Stomach (tissue), 9 donors: Measurements from ENCODE around the gene TENT5C. TPM values are rescaled to one million over a fixed set of nuclear protein-coding genes. Genes with fewer than 3 reads are reported as not detected.
A peak's percentile ranks its signal among the peaks of the same experiment; 100 is the strongest.

Experiments
- DNase-seq, 2 donors: peaks; one replicate each; pipeline versions ENCODE4 v3.0.0 to v3.0.0-alpha.2; 2013 to 2019
- H3K27ac ChIP-seq, 5 donors: fragments of 200-600 bp in 4 of 5; sonication (generic) in 4 of 5; one replicate each; pipeline ENCODE4 v1.5.1; 2013 to 2019; ENCODE audit warnings: mild to moderate bottlenecking in 1 of 5, moderate library complexity in 1 of 5
- H3K27me3 ChIP-seq, 3 donors: fragments of 200-600 bp; sonication (generic); one replicate each; pipeline ENCODE4 v1.5.1; 2017 to 2019; ENCODE audit warnings: mixed run types in 1 of 3
- H3K36me3 ChIP-seq, 4 donors: fragments of 200-600 bp; sonication (generic); 1 replicate in 3 of 4; 2 replicates in 1 of 4; pipeline ENCODE4 v1.5.1; 2016 to 2019
- H3K4me1 ChIP-seq, 4 donors: fragments of 200-600 bp; sonication (generic); one replicate each; pipeline ENCODE4 v1.5.1; 2016 to 2019
- H3K4me3 ChIP-seq, 4 donors: fragments of 200-600 bp; sonication (generic) in 3 of 4; one replicate each; pipeline ENCODE4 v1.5.1; 2016 to 2019; ENCODE audit warnings: mild to moderate bottlenecking in 1 of 4
- H3K9me3 ChIP-seq, 4 donors: fragments of 200-600 bp; sonication (generic); one replicate each; pipeline ENCODE4 v1.5.1; 2016 to 2019
- EP300 ChIP-seq: sonication (generic); formaldehyde crosslinking; IDR thresholded peaks from one replicate; pipeline ENCODE4 v1.6.1; 2017; ENCODE audit warnings: antibody characterized with exemption
- POLR2A ChIP-seq, 4 donors: fragments of 450-650 bp; IDR thresholded peaks; one replicate each; pipeline ENCODE4 v1.6.1; 2016; ENCODE audit warnings: antibody characterized with exemption in 4 of 4, control low read depth in 2 of 4, mild to moderate bottlenecking in 1 of 4, moderate library complexity in 1 of 4
- POLR2AphosphoS5 ChIP-seq, 3 donors: sonication (generic); formaldehyde crosslinking; IDR thresholded peaks; one replicate each; pipeline ENCODE4 v1.6.1; 2016; ENCODE audit warnings: antibody characterized with exemption in 3 of 3
- WGBS, 5 donors: extraction: QIAGEN DNeasy Blood & Tissue Kit in 3 of 5; methylation state at CpG; one replicate each; pipeline versions ENCODE4 v1.1.5 to v1.1.7; 2013 to 2018; 5-methylcytosine and 5-hydroxymethylcytosine counted together
- intact Hi-C: fragments of 100-400 bp; cut with DNase I; formaldehyde crosslinking; loops from one replicate; pipeline ENCODE4 v1.15.1; 2023; ENCODE audit warnings: low total_unique reads
- polyA plus RNA-seq, 3 donors: library from polyadenylated mRNA; stranded (reverse); fragments of 200-250 nt; gene quantifications; one replicate each; pipeline ENCODE4 v1.2.3, GENCODE V29; 2013
- total RNA-seq, 5 donors: library from RNA; depleted of rRNA; stranded (reverse); fragments of >200 nt; gene quantifications; one replicate each; pipeline versions ENCODE4 v1.1.0 to v1.2.3, GENCODE V29; 2014 to 2016
- TF ChIP-seq, protein P1 (sequence below), 7 experiments: fragments of 450-650 bp in 4 of 7; fragments of 200-600 bp in 3 of 7; sonication (generic) in 3 of 7; IDR thresholded peaks; one replicate each; pipeline ENCODE4 v1.5.1; 2016 to 2019; ENCODE audit warnings: antibody characterized with exemption in 7 of 7, control low read depth in 2 of 7, mild to moderate bottlenecking in 1 of 7
- donor health status: healthy with polysubstance abuse.
- donor health status: Bipolar disorder and iron deficiency.
- donor health status: healthy.

TENT5C gene
- total and polyA plus RNA-seq, 8 donors: 6.0 to 28.1 (median 11.4) TPM

DNA sequence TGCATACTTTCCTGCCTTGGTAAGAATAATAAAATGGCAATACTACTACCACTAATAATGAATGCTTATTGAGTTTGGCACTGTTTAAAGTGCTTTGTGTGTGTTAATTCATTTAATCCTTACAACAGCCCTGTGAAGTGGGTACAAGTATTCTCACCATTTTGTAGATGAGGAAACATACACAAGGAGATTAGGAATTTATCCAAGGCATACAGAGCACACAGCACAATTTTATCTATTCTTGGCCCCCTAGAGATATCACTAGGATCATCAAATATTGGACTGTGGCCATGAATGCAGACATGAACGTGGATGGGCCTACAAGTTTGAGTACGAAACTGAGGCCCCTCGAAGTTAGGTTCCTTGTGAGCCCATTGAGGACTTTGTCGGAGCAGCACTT is 39.5 kb downstream of the TENT5C start:
- no peak overlapping the region for H3K4me3 ChIP-seq
- no peak for DNase-seq
- intact Hi-C loops: no loop called here
- TF ChIP-seq POLR2AphosphoS5 (IDR thresholded peaks at IDR 0.05) (no peak), EP300 (no peak), POLR2A (IDR thresholded peaks at IDR 0.05) (no peak)
- TF ChIP-seq, protein P1, sequence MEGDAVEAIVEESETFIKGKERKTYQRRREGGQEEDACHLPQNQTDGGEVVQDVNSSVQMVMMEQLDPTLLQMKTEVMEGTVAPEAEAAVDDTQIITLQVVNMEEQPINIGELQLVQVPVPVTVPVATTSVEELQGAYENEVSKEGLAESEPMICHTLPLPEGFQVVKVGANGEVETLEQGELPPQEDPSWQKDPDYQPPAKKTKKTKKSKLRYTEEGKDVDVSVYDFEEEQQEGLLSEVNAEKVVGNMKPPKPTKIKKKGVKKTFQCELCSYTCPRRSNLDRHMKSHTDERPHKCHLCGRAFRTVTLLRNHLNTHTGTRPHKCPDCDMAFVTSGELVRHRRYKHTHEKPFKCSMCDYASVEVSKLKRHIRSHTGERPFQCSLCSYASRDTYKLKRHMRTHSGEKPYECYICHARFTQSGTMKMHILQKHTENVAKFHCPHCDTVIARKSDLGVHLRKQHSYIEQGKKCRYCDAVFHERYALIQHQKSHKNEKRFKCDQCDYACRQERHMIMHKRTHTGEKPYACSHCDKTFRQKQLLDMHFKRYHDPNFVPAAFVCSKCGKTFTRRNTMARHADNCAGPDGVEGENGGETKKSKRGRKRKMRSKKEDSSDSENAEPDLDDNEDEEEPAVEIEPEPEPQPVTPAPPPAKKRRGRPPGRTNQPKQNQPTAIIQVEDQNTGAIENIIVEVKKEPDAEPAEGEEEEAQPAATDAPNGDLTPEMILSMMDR (IDR thresholded peaks at IDR 0.05): no peak
- H3K9me3 ChIP-seq: no peaks in the 10 kb centered on the region
- H3K36me3 ChIP-seq: no peaks in the 10 kb centered on the region
- WGBS, 5 donors: 75 to 86% (median 82%) methylated on average over 4 of the region's 4 CpGs
- no peak overlapping the region for H3K27ac ChIP-seq
- no peaks in the 10 kb centered on the region for H3K27me3 ChIP-seq
- peaks cover 0 to 10% (median 8%) of the 10 kb centered on the region in 4 donors for H3K4me1 ChIP-seq

DNA sequence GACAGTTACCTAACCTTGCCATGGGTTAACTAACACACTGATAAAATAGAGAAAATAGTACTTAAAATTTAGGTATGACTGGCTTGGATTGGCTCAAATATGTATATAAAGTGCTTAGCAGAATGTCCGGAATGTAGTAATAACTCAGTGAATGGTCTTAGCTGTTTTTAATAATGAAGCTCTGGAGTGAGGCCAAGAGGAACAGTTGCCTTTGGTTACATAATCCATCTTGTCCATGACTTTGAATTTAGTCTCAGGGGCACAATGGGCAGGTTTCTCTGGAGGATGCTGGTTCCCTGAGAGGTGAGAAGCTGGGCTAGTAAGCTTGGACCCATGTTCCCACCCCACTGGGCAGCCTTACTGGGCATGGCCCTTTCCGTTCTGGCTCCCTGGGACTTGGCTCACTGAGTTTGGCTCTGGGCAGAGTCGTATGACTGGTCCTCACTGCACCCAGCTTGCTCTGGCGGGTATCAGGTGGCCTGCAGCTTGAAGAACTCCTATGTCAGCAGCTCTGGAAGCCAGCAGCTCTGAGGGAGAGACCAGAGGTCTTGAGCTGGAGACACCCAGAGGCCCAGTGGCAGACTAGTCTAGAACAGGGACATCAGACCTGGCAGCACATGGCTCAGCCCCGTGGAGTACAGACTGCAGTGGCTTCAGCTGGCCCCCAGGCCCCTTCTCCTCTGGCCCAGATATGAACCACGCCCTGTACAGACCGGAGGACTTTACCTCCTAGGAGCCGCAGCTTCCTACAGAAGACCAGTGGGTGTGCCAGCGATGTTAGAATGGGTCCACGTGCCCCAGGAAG is 40.4 kb downstream of the TENT5C start:
- DNase-seq: peak in 1 of 2 donors; percentile 59
- Histone ChIP-seq H3K27ac (no peak overlapping the region), H3K36me3 (no peaks in the 10 kb centered on the region), H3K4me3 (no peak overlapping the region), H3K9me3 (no peaks in the 10 kb centered on the region), H3K4me1 (peaks cover 0 to 16% (median 8%) of the 10 kb centered on the region in 4 donors), H3K27me3 (no peaks in the 10 kb centered on the region)
- WGBS, 5 donors: 42 to 83% (median 55%) methylated on average over 7 to 10 of the region's 10 CpGs
- intact Hi-C loops: no loop called here
- TF ChIP-seq, protein P1 (IDR thresholded peaks at IDR 0.05): no peak
- TF ChIP-seq POLR2A (IDR thresholded peaks at IDR 0.05): no peak
- no peak for TF ChIP-seq POLR2AphosphoS5 (IDR thresholded peaks at IDR 0.05)
- TF ChIP-seq EP300: no peak

DNA sequence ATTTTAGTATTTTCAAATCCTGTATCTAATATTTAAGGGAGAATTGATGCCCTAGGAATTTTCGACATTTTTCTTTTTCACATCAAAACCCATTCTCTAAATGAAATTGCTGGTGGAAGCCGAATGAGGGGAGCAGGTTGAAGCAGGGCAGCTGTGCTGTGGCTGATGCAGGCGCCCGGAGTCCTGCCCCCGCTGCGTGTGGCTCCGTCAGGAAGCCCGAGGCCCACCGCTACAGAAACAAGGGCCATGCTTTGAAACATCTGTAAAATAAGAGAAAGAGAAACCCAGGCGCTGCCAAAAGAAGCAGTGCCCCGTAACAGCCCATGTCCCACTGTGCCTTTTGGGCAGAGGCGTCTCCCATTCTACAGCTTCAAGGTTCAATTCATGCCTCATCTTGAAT is 41.1 kb downstream of the TENT5C start:
- H3K36me3 ChIP-seq: no peaks in the 10 kb centered on the region
- no peak overlapping the region for H3K27ac ChIP-seq
- TF ChIP-seq EP300 (no peak), POLR2AphosphoS5 (IDR thresholded peaks at IDR 0.05) (no peak), POLR2A (IDR thresholded peaks at IDR 0.05) (no peak)
- TF ChIP-seq, protein P1 (IDR thresholded peaks at IDR 0.05): no peak
- H3K4me3 ChIP-seq: no peak overlapping the region
- no peak for DNase-seq
- intact Hi-C loops: no loop called here
- no peaks in the 10 kb centered on the region for H3K27me3 ChIP-seq
- H3K9me3 ChIP-seq: no peaks in the 10 kb centered on the region
- H3K4me1 ChIP-seq: peaks cover 0 to 16% (median 8%) of the 10 kb centered on the region in 4 donors
- WGBS, 5 donors: 90 to 96% (median 93%) methylated on average over 12 of the region's 12 CpGs

DNA sequence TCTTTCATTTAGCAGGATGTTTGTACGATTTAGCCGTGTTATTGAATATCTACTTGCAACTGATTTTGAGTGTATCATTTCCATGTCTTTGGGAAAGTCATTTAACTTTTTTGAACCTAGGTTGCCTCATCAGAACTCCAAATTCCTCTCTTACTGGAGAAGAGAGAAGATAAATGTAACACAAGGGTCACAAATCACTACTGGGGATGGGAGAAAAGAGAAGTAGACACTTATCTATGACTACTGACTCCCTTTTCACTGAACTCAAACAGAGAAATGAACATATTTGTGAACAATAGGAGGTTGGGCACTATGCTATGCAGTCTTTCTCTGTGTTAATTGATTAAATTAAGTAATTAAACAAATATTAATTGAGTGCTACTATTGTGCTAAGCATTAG is 42.2 kb downstream of the TENT5C start:
- Histone ChIP-seq H3K27me3 (no peaks in the 10 kb centered on the region), H3K4me1 (peaks cover 0 to 16% (median 8%) of the 10 kb centered on the region in 4 donors), H3K4me3 (no peak overlapping the region), H3K9me3 (no peaks in the 10 kb centered on the region), H3K36me3 (no peaks in the 10 kb centered on the region), H3K27ac (no peak overlapping the region)
- TF ChIP-seq, protein P1 (IDR thresholded peaks at IDR 0.05): no peak
- TF ChIP-seq EP300 (no peak), POLR2AphosphoS5 (IDR thresholded peaks at IDR 0.05) (no peak), POLR2A (IDR thresholded peaks at IDR 0.05) (no peak)
- no peak for DNase-seq
- 68 to 98% (median 95%) methylated on average over 2 of the region's 2 CpGs for WGBS, 5 donors
- intact Hi-C loops: no loop called here
